ENCODE data around the gene APEH. TPM values are rescaled to one million over a fixed set of nuclear protein-coding genes. Genes with fewer than 3 reads are reported as not detected.

The APEH gene
- polyA plus RNA-seq, 2 of the 4 experiments (the other 2 are of a cell fraction) = 60.8 to 64.9 TPM

DNA sequence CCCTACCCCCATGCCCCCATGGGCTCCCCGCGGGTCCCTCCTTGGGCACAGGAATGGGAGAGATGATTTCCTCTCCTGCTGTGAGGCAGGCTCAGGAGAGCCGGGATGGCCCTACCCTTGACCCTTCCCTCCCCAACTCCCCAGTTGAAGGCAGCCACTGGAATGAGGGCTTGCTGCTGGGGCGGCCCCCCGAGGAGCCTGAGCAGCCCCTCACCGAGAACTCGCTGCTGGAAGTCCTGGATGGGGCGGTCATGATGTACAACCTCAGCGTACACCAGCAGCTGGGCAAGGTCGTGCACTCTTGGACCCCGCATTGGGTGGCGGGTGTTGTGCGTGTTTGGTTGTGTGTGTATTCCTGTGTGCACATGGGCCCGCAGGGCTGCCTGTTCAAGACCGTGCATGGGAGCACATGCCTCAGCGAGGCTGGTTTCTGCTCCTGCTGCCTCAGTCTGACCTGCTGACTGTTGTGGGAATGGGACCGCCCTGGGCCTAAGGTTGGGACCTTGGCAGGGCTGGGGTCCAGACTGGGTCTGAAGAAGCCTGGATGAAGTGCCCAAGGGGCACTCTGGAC lies 31.3 kb downstream of the APEH start:
- Histone ChIP-seq H3K27ac (no peak overlapping the region), H3K4me3 (no peak overlapping the region), H3K4me2 (no peak overlapping the region), H3K4me1 (no peaks in the 10 kb centered on the region), H3K9me3 (no peaks in the 10 kb centered on the region)
- ChIA-PET CTCF (interaction anchor here (1.1 kb wide), 1 partner anchor 13 kb away, joined by 4 read pairs; no protein-coding TSS in a partner anchor), POLR2A (no interaction called here)
- no peak for ATAC-seq
- no peak for FAIRE-seq
- DNase-seq (ENCODE audit: low read depth in 1 of 2, low spot score in 1 of 2) = no peak
- 97% methylated on average over 7 of the region's 17 CpGs for WGBS (ENCODE audit: missing lambda C conversion rate)
- TF ChIP-seq EHF (CRISPR knock-in tag; IDR thresholded peaks at IDR 0.05) (no peak), BCL3 (IDR thresholded peaks at IDR 0.05) (no peak), JUN (IDR thresholded peaks at IDR 0.05) (no peak), FOSL2 (IDR thresholded peaks at IDR 0.05) (no peak), FOSL2 (CRISPR knock-in tag; IDR thresholded peaks at IDR 0.05) (no peak)

DNA sequence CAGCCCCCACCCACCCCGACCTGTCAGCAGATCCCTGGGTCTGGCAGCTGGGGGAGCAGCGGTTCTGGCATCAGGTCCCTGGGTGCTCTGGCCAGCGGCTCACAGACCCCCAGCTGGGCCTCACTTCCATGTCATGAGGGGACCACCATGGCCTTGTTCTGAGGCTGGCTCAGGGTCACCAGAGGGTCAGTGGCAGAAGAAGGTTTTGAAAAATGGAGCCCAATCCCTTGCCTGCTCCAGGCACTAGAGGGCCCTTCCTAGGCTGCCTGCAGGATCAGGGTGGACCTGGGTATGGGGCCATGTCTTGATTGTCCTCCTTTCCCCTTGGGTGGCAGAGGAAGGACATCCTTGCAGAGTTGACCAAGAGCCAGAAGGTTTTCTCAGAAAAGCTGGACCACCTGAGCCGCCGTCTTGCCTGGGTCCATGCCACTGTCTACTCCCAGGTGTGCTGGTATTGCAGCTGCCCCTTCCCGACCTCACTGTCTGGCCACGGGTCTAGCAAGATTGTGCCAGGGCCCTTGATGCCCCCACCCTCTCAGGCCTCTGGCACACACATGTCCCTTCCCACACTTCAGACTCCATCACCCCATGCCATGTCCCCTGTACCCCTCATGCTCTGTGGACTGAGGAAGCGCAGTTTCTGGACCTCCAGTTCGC lies 32.4 kb downstream of the APEH start:
- ATAC-seq (no peak), DNase-seq (ENCODE audit: low read depth in 1 of 2, low spot score in 1 of 2) (no peak), FAIRE-seq (no peak)
- ChIA-PET POLR2A (no interaction called here), CTCF (interaction anchor here (1.1 kb wide), 1 partner anchor 12 kb away, joined by 4 read pairs; no protein-coding TSS in a partner anchor)
- no peaks in the 10 kb centered on the region for H3K9me3 ChIP-seq
- TF ChIP-seq ELK1 (IDR thresholded peaks at IDR 0.05; ENCODE audit: low read depth, low read length) = no peak
- no peak overlapping the region for H3K4me2 ChIP-seq
- no peak overlapping the region for H3K27ac ChIP-seq
- H3K4me3 ChIP-seq = no peak overlapping the region
- 87% methylated on average over 6 of the region's 9 CpGs for WGBS (ENCODE audit: missing lambda C conversion rate)
- no peaks in the 10 kb centered on the region for H3K4me1 ChIP-seq

DNA sequence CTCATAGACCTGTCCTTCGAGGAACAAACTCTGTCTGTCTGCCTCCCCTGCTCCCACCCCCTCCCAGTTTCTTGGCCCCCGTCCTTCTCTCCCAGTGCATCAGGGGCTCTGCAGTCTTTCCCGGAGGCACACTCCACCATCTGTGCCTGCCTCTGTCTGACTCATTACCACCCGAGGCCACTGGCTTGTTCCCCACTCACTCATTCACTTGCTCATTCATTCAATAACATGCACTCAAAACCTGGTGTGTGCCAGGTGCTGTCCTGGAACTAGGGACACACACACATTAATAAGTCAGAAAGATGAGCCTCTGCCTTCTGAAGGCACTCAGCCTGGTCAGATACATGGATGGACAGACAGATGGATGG lies 32.9 kb downstream of the APEH start:
- no peak for TF ChIP-seq CTCF (IDR thresholded peaks at IDR 0.05)
- CTCF ChIA-PET = interaction anchor here (1.4 kb wide), 1 partner anchor 12 kb away, joined by 4 read pairs; no protein-coding TSS in a partner anchor
- H3K9me3 ChIP-seq = no peaks in the 10 kb centered on the region
- DNase-seq (ENCODE audit: low read depth in 1 of 2, low spot score in 1 of 2) (no peak), ATAC-seq (no peak), FAIRE-seq (no peak)
- H3K4me1 ChIP-seq = no peaks in the 10 kb centered on the region
- no peak overlapping the region for H3K4me2 ChIP-seq
- H3K27ac ChIP-seq = no peak overlapping the region
- POLR2A ChIA-PET = no interaction called here
- H3K4me3 ChIP-seq = no peak overlapping the region
- WGBS (ENCODE audit: missing lambda C conversion rate) = 63% methylated on average over 4 of the region's 4 CpGs

GRCh38 chr3:49709852-49710251 lies 35.7 kb downstream of the APEH start:
- DNase-seq (ENCODE audit: low read depth in 1 of 2, low spot score in 1 of 2) (no peak), FAIRE-seq (no peak), ATAC-seq (no peak)
- WGBS (ENCODE audit: missing lambda C conversion rate) = 91% methylated on average over 8 of the region's 8 CpGs
- TF ChIP-seq CHD2 (IDR thresholded peaks at IDR 0.05; ENCODE audit: low read length, partially characterized antibody) (no peak), CBX2 (IDR thresholded peaks at IDR 0.05; ENCODE audit: borderline replicate concordance, low read depth) (no peak), TFCP2L1 (CRISPR knock-in tag; IDR thresholded peaks at IDR 0.05) (no peak), SMC3 (IDR thresholded peaks at IDR 0.05) (no peak)
- ChIA-PET POLR2A (no interaction called here), CTCF (no interaction called here)
- Histone ChIP-seq H3K27ac (no peak overlapping the region), H3K4me3 (no peak overlapping the region), H3K4me2 (no peak overlapping the region), H3K4me1 (no peaks in the 10 kb centered on the region), H3K9me3 (no peaks in the 10 kb centered on the region)

- ChIA-PET POLR2A (no interaction called here), CTCF (interaction anchor here (0.8 to 2.5 kb wide), 4 partner anchors 8 to 172 kb away, joined by 3 to 12 read pairs (median 7); partner anchors contain the start of gene GMPPB)
- FAIRE-seq (no peak), DNase-seq (ENCODE audit: low read depth in 1 of 2, low spot score in 1 of 2) (no peak), ATAC-seq (no peak)
- Histone ChIP-seq H3K4me2 (no peak overlapping the region), H3K4me1 (no peaks in the 10 kb centered on the region), H3K9me3 (no peaks in the 10 kb centered on the region), H3K27ac (no peak overlapping the region), H3K4me3 (no peak overlapping the region)
- WGBS (ENCODE audit: missing lambda C conversion rate) = 95% methylated on average over 5 of the region's 5 CpGs
- no peak for TF ChIP-seq ZSCAN20 (CRISPR knock-in tag; IDR thresholded peaks at IDR 0.05)
- TF ChIP-seq KDM1A (IDR thresholded peaks at IDR 0.05; ENCODE audit: low read depth) = no peak
Observed at GRCh38 chr3:49711489-49711888, 37.3 kb downstream of the APEH start.

All from A549 (cell line).